ENCODE data around the gene EIF4B.

GRCh38 chr12:53062977-53063707 lies 56.9 kb downstream of the EIF4B start:
- TF ChIP-seq, protein P1, sequence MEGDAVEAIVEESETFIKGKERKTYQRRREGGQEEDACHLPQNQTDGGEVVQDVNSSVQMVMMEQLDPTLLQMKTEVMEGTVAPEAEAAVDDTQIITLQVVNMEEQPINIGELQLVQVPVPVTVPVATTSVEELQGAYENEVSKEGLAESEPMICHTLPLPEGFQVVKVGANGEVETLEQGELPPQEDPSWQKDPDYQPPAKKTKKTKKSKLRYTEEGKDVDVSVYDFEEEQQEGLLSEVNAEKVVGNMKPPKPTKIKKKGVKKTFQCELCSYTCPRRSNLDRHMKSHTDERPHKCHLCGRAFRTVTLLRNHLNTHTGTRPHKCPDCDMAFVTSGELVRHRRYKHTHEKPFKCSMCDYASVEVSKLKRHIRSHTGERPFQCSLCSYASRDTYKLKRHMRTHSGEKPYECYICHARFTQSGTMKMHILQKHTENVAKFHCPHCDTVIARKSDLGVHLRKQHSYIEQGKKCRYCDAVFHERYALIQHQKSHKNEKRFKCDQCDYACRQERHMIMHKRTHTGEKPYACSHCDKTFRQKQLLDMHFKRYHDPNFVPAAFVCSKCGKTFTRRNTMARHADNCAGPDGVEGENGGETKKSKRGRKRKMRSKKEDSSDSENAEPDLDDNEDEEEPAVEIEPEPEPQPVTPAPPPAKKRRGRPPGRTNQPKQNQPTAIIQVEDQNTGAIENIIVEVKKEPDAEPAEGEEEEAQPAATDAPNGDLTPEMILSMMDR (CRISPR knock-in tag; IDR thresholded peaks at IDR 0.05) = no peak
- no peak for TF ChIP-seq NFIC (IDR thresholded peaks at IDR 0.05; ENCODE audit: low read length)
- TF ChIP-seq FOXJ3 (CRISPR knock-in tag; IDR thresholded peaks at IDR 0.05; ENCODE audit: borderline replicate concordance) = no peak
- no peak for TF ChIP-seq JUNB (CRISPR knock-in tag; IDR thresholded peaks at IDR 0.05; ENCODE audit: borderline replicate concordance)
- TF ChIP-seq DNMT3B (CRISPR knock-in tag; conservative IDR thresholded peaks at IDR 0.05) = no peak
- TF ChIP-seq RNF2 (conservative IDR thresholded peaks at IDR 0.05; ENCODE audit: low read depth) = no peak
- TF ChIP-seq RFX1 (IDR thresholded peaks at IDR 0.05) = no peak
- TF ChIP-seq SPEN (CRISPR knock-in tag; IDR thresholded peaks at IDR 0.05; ENCODE audit: low read depth) = no peak
